Psoas muscle (tissue), 8 donors: ENCODE data around the gene TECPR1. TPM values are rescaled to one million over a fixed set of nuclear protein-coding genes. Genes with fewer than 3 reads are reported as not detected.

Source experiments
- ATAC-seq, 4 donors: fragments of 200-7000 bp; cut with Tn5 transposase; one replicate each; pipeline ENCODE4 v1.9.1; 2020; ENCODE audit warnings: moderate library complexity in 3 of 4, mild to moderate bottlenecking in 2 of 4
- DNase-seq, 2 donors: peaks; one replicate each; pipeline ENCODE4 v3.0.0-alpha.2; 2020
- H3K27ac ChIP-seq: fragments of 200-600 bp; one replicate; pipeline ENCODE4 v1.8.0; 2022
- H3K27me3 ChIP-seq, 3 donors: fragments of 200-600 bp in 1 of 3; one replicate each; pipeline versions ENCODE4 v1.6.1 to v1.8.0; 2013 to 2022; ENCODE audit warnings: low read length in 2 of 3, mild to moderate bottlenecking in 2 of 3, moderate library complexity in 1 of 3; ENCODE audit not compliant: insufficient read depth in 3 of 3
- H3K36me3 ChIP-seq, 2 donors: fragments of 200-600 bp in 1 of 2; one replicate each; pipeline versions ENCODE4 v1.6.1 to v1.8.0; 2013 to 2022; ENCODE audit warnings: low read depth in 1 of 2, mild to moderate bottlenecking in 1 of 2, moderate library complexity in 1 of 2; ENCODE audit not compliant: insufficient read depth in 1 of 2
- H3K4me1 ChIP-seq: fragments of 200-600 bp; one replicate; pipeline ENCODE4 v1.8.0; 2022
- H3K4me3 ChIP-seq: fragments of 200-600 bp; one replicate; pipeline ENCODE4 v1.8.0; 2022; ENCODE audit warnings: mild to moderate bottlenecking
- H3K9me3 ChIP-seq: fragments of 200-600 bp; one replicate; pipeline ENCODE4 v1.8.0; 2022
- CTCF ChIP-seq: fragments of 200-600 bp; IDR thresholded peaks from one replicate; pipeline ENCODE4 v1.8.0; 2022; ENCODE audit warnings: antibody characterized with exemption
- WGBS, 3 donors: extraction: QIAGEN DNeasy Blood & Tissue Kit; methylation state at CpG; one replicate each; pipeline versions ENCODE4 v1.1.6 to v1.1.7; 2013; 5-methylcytosine and 5-hydroxymethylcytosine counted together
- intact Hi-C, 2 donors: fragments of 100-400 bp; cut with DNase I; formaldehyde crosslinking; loops; one replicate each; pipeline versions ENCODE4 v1.11.0 to v1.14.2; 2022
- polyA plus RNA-seq, 3 donors: library from polyadenylated mRNA; stranded (reverse); fragments of 200-250 nt; gene quantifications; one replicate each; pipeline ENCODE4 v1.2.3, GENCODE V29; 2013
- total RNA-seq, 4 donors: library from RNA; stranded (reverse); fragmentation: NEBNext Ultra II Directional in 2 of 4; extraction: Animal tissue kit (Norgen Biotek cat#: 25700) in 2 of 4; gene quantifications; one replicate each; pipeline versions ENCODE4 v1.2.1 to v1.2.4, GENCODE V29; 2021 to 2023
- donor health status: healthy with polysubstance abuse.
- donor health status: DM: no; HTN: no; CAD: no; lungs with moderate emphysema.
- donor health status: Bipolar disorder and iron deficiency.
- donor health status: healthy.
- donor health status: DM: yes; HTN: yes; CAD: no.
- donor health status: DM: no; HTN: no; CAD: no.
- donor health status: DM: no; HTN: no; CAD: no.
- donor health status: DM: yes; HTN: yes; CAD: no.

Gene TECPR1
- total and polyA plus RNA-seq, 7 donors, result 7.0 to 23.0 (median 14.5) TPM

GRCh38 chr7:98293746-98294145 is 41.7 kb upstream of the TECPR1 start:
- Histone ChIP-seq H3K27ac (no peak overlapping the region), H3K4me3 (no peak overlapping the region), H3K9me3 (no peaks in the 10 kb centered on the region), H3K4me1 (peaks cover 17% of the 10 kb centered on the region), H3K27me3 (no peaks in the 10 kb centered on the region), H3K36me3 (peaks cover 0 to 44% of the 10 kb centered on the region in 2 donors)
- 84 to 90% (median 87%) methylated on average over 13 of the region's 13 CpGs for WGBS, 3 donors
- ATAC-seq (no peak), DNase-seq (peak in 1 of 2 donors; percentile 41)
- TF ChIP-seq CTCF, result no peak
- intact Hi-C loops, result no loop called here

GRCh38 chr7:98293265-98293664 is 41.2 kb upstream of the TECPR1 start:
- WGBS, 3 donors, result 83 to 87% (median 85%) methylated on average over 17 of the region's 17 CpGs
- ATAC-seq, result no peak
- H3K27ac ChIP-seq, result no peak overlapping the region
- peaks cover 22% of the 10 kb centered on the region for H3K4me1 ChIP-seq
- no peak for DNase-seq
- H3K27me3 ChIP-seq, result no peaks in the 10 kb centered on the region
- no peak for TF ChIP-seq CTCF
- intact Hi-C loops, result no loop called here
- H3K9me3 ChIP-seq, result no peaks in the 10 kb centered on the region
- H3K36me3 ChIP-seq, result peaks cover 0 to 49% of the 10 kb centered on the region in 2 donors
- H3K4me3 ChIP-seq, result no peak overlapping the region

- peaks cover 0 to 51% of the 10 kb centered on the region in 2 donors for H3K36me3 ChIP-seq
- no peaks in the 10 kb centered on the region for H3K9me3 ChIP-seq
- no peak for TF ChIP-seq CTCF
- no peak overlapping the region for H3K4me3 ChIP-seq
- WGBS, 3 donors, result 77 to 83% (median 80%) methylated on average over 7 of the region's 7 CpGs
- peaks cover 38% of the 10 kb centered on the region for H3K4me1 ChIP-seq
- no peaks in the 10 kb centered on the region for H3K27me3 ChIP-seq
- no peak for ATAC-seq
- no peak overlapping the region for H3K27ac ChIP-seq
- DNase-seq, result no peak
- intact Hi-C loops, result no loop called here
These were observed 39.7 kb upstream of the TECPR1 start for GRCh38 chr7:98291717-98292116.

- DNase-seq, result no peak
- WGBS, 3 donors, result 79 to 88% (median 83%) methylated on average over 4 of the region's 4 CpGs
- Histone ChIP-seq H3K27ac (peak overlapping the region; percentile 50), H3K27me3 (no peaks in the 10 kb centered on the region), H3K9me3 (no peaks in the 10 kb centered on the region), H3K36me3 (peaks cover 0 to 46% of the 10 kb centered on the region in 2 donors), H3K4me1 (peaks cover 48% of the 10 kb centered on the region), H3K4me3 (no peak overlapping the region)
- intact Hi-C loops, result loop anchor here in 1 of 2 donors (10.0 kb wide), 1 partner anchor 115 kb away; the partner anchor contains the start of gene BAIAP2L1
- ATAC-seq, result no peak
- TF ChIP-seq CTCF, result no peak
These were observed 37.4 kb upstream of the TECPR1 start for GRCh38 chr7:98289333-98289875.
